Measurements from ENCODE around the gene AMIGO3.
"Not testable (repeated sequence)": the region's sequence is repeated elsewhere in the genome, so short reads cannot be mapped to it uniquely, and the experiment has no call there.

Gene AMIGO3

DNA sequence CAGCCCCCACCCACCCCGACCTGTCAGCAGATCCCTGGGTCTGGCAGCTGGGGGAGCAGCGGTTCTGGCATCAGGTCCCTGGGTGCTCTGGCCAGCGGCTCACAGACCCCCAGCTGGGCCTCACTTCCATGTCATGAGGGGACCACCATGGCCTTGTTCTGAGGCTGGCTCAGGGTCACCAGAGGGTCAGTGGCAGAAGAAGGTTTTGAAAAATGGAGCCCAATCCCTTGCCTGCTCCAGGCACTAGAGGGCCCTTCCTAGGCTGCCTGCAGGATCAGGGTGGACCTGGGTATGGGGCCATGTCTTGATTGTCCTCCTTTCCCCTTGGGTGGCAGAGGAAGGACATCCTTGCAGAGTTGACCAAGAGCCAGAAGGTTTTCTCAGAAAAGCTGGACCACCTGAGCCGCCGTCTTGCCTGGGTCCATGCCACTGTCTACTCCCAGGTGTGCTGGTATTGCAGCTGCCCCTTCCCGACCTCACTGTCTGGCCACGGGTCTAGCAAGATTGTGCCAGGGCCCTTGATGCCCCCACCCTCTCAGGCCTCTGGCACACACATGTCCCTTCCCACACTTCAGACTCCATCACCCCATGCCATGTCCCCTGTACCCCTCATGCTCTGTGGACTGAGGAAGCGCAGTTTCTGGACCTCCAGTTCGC, 12.9 kb downstream of the AMIGO3 start:
- Mint-ChIP-seq H3K9me3 (no peaks in the 10 kb centered on the region), H3K4me1 (peaks cover 5% of the 10 kb centered on the region), H3K36me3 (ENCODE audit: low read depth) (peaks cover 5% of the 10 kb centered on the region), H3K4me3 (no peak overlapping the region), H3K27me3 (no peaks in the 10 kb centered on the region), H3K27ac (no peak overlapping the region)
- DNase-seq: no peak
- ATAC-seq: no peak

- Mint-ChIP-seq H3K27me3 (no peaks in the 10 kb centered on the region), H3K36me3 (ENCODE audit: low read depth) (peaks cover 7% of the 10 kb centered on the region), H3K9me3 (no peaks in the 10 kb centered on the region), H3K4me1 (no peaks in the 10 kb centered on the region), H3K4me3 (no peak overlapping the region), H3K27ac (no peak overlapping the region)
- DNase-seq (no peak), ATAC-seq (no peak)
These were observed 14.0 kb downstream of the AMIGO3 start for GRCh38 chr3:49705390-49705960.

DNA sequence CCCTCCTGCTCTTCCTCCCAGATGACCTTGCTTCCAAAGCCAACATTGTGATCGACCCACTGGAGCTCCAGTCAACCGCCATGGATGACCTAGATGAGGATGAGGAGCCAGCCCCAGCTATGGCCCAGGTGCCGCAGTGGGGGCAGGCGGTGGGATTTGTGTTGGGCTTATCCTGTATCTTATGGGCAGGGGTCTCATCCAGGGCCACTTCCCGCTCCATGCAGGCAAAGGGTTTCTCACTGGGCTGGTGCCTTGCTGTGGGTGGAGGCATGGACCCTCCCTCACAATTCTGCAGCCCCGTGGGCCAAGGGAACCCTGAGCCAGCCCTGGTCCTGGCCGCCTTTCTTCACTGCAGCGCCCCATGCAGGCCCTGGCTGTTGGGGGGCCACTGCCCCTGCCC, 14.9 kb downstream of the AMIGO3 start:
- no peaks in the 10 kb centered on the region for H3K4me1 Mint-ChIP-seq
- ATAC-seq (no peak), DNase-seq (no peak)
- no peak overlapping the region for H3K27ac Mint-ChIP-seq
- peaks cover 6% of the 10 kb centered on the region for H3K36me3 Mint-ChIP-seq (ENCODE audit: low read depth)
- no peaks in the 10 kb centered on the region for H3K9me3 Mint-ChIP-seq
- no peaks in the 10 kb centered on the region for H3K27me3 Mint-ChIP-seq
- H3K4me3 Mint-ChIP-seq: no peak overlapping the region

DNA sequence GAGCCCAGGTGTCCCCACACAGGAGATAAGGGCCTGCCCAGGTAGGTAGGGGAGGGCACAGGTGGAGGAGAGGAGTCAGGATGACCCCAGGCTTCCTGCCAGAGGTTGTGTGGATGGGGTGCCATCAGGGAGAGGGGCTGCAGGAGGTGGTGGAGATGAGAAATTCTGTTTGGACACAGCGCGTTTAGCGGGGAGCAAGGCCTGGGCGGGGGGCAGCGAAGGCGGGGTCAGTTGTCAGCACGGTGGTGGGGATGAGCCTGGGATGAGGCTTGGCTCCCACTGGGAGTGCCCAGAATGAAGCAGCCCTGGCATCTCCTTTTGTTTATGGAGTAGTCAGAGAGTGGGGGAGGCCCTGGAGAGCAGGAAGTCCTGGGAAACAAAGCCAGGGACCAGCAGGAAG, 15.5 kb downstream of the AMIGO3 start:
- Mint-ChIP-seq H3K36me3 (ENCODE audit: low read depth) (peaks cover 6% of the 10 kb centered on the region), H3K4me3 (no peak overlapping the region), H3K9me3 (no peaks in the 10 kb centered on the region), H3K27ac (no peak overlapping the region), H3K27me3 (no peaks in the 10 kb centered on the region), H3K4me1 (no peaks in the 10 kb centered on the region)
- ATAC-seq (no peak), DNase-seq (no peak)

DNA sequence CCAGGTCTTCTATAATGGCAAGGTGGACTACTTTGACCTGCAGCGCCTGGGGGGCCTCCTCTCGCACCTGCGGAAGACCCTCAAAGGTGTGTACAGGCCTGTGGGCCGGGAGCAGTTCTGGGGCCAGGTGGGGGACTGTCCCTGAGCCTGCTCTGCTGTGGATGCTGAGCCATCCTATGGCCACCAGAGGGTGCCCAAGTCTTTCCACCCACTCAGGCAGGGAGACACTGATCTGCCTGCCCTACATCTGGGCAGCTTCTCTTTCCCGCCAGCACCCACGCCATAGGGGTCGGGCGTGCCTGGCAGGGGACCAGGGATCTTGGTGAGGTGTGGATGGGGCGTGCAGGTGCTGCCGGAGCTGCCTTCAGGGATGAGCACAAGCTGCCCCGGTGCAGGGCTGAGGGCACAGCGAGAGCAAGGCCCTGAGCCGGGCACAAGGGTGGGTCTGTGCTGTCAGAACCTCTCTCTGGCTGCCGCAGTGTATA, 16.0 kb downstream of the AMIGO3 start:
- peak; percentile 64 for DNase-seq
- Mint-ChIP-seq H3K27ac (no peak overlapping the region), H3K27me3 (no peaks in the 10 kb centered on the region), H3K36me3 (ENCODE audit: low read depth) (peaks cover 6% of the 10 kb centered on the region), H3K4me1 (no peaks in the 10 kb centered on the region), H3K9me3 (no peaks in the 10 kb centered on the region), H3K4me3 (no peak overlapping the region)
- ATAC-seq: peak; percentile 86

DNA sequence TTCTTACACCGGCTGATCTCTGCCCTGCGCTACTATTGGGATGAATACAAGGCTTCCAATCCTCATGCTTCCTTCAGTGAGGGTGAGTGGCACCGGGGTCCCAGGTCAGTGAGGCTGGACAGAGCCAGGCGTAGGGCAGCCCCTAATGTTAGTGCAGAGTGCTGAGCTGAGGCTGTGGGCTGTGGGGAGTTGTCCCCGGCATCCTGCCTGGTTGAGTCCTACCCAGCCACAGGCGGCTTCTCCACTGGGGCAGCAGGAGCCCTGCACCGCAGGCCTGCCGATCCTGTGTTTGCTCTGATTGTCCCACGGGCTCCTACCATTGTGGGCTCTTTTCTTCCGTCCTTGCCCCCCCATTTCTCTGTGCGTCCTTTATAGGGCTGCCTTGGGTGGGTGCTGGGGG, 16.8 kb downstream of the AMIGO3 start:
- Mint-ChIP-seq H3K4me1 (no peaks in the 10 kb centered on the region), H3K27me3 (no peaks in the 10 kb centered on the region), H3K36me3 (ENCODE audit: low read depth) (peaks cover 6% of the 10 kb centered on the region), H3K9me3 (no peaks in the 10 kb centered on the region), H3K27ac (no peak overlapping the region), H3K4me3 (no peak overlapping the region)
- no peak for ATAC-seq
- DNase-seq: no peak

DNA sequence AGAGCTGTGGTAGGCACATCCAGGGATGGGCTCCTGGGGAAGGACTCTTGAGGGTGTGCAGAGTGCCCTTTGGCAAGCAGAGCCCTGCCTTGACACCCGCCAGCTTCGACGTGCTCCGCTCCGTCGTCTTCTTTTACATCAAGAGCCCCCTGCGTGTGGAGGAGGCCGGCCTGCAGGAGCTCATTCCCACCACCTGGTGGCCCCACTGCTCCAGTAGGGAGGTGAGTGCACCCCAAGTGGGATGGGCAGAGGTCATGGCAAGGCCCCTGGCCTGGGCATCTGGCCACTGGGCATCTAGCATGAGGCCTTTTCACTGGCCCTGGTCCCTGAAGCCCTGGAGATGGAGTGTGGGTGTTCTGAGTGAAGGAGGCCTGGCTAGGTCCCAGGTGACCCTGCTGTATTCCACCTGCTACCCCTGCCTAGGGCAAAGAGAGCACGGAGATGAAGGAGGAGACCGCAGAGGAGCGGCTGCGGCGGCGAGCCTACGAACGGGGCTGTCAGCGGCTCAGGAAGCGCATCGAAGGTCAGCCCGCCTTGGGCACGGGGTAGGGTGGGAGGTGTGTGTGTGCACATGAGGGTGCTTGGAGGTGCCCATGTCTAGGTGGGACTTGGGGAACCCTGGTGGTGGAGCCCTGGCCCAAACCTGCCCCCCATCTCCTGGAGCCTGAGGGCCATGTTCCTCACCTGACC, 18.0 kb downstream of the AMIGO3 start:
- no peaks in the 10 kb centered on the region for H3K4me1 Mint-ChIP-seq
- no peak overlapping the region for H3K4me3 Mint-ChIP-seq
- no peaks in the 10 kb centered on the region for H3K9me3 Mint-ChIP-seq
- H3K27me3 Mint-ChIP-seq: no peaks in the 10 kb centered on the region
- peaks cover 6% of the 10 kb centered on the region for H3K36me3 Mint-ChIP-seq (ENCODE audit: low read depth)
- H3K27ac Mint-ChIP-seq: no peak overlapping the region
- ATAC-seq: no peak
- DNase-seq: no peak

GRCh38 chr3:49700453-49701128, 18.9 kb downstream of the AMIGO3 start:
- ATAC-seq (no peak), DNase-seq (no peak)
- H3K27me3 Mint-ChIP-seq: no peaks in the 10 kb centered on the region
- H3K27ac Mint-ChIP-seq: no peak overlapping the region
- H3K9me3 Mint-ChIP-seq: no peaks in the 10 kb centered on the region
- no peak overlapping the region for H3K4me3 Mint-ChIP-seq
- H3K4me1 Mint-ChIP-seq: no peaks in the 10 kb centered on the region
- H3K36me3 Mint-ChIP-seq (ENCODE audit: low read depth): peaks cover 6% of the 10 kb centered on the region

- no peak for ATAC-seq
- no peaks in the 10 kb centered on the region for H3K4me1 Mint-ChIP-seq
- no peaks in the 10 kb centered on the region for H3K27me3 Mint-ChIP-seq
- no peak for DNase-seq
- H3K27ac Mint-ChIP-seq: no peak overlapping the region
- peaks cover 6% of the 10 kb centered on the region for H3K36me3 Mint-ChIP-seq (ENCODE audit: low read depth)
- no peak overlapping the region for H3K4me3 Mint-ChIP-seq
- no peaks in the 10 kb centered on the region for H3K9me3 Mint-ChIP-seq
These were observed 19.5 kb downstream of the AMIGO3 start for GRCh38 chr3:49700014-49700413.

DNA sequence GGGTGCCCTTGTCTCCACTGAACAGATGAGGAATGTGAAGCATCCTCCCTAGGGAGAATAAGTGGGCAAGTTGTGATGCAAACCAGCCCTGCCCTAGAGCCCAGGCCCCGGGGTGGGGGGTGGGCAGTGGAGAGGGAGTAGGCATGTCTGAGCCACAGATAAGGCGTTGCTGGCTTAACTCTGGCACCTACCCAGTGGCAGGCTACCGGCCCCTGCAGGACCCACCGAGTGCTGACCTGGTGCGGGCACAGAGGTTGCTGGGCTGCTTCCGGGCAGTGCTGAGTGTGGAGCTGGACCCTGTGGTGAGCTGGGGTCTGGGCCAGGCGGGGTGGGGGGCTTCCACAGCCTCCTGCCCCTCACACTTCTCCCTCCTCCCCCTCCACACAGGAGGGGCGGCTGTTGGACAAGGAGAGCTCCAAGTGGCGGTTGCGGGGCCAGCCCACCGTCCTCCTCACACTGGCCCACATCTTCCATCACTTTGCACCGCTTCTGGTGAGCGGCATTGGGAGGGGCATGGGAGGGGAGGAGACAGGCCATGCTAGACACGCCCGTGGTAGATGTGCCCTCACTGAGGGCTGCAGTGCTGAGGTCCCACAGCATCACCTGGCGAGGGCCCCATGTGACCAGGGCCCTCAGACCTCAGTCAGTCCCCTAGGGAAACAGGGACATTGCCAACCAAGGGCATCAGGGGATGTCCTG, 20.1 kb downstream of the AMIGO3 start:
- no peak for DNase-seq
- Mint-ChIP-seq H3K4me3 (no peak overlapping the region), H3K27me3 (no peaks in the 10 kb centered on the region), H3K4me1 (no peaks in the 10 kb centered on the region), H3K36me3 (ENCODE audit: low read depth) (peaks cover 6% of the 10 kb centered on the region), H3K9me3 (no peaks in the 10 kb centered on the region), H3K27ac (no peak overlapping the region)
- no peak for ATAC-seq

GRCh38 chr3:49695350-49696015, 24.0 kb downstream of the AMIGO3 start:
- H3K4me1 Mint-ChIP-seq: peaks cover 14% of the 10 kb centered on the region
- not testable (repeated sequence) for H3K36me3 Mint-ChIP-seq (ENCODE audit: low read depth); ATAC-seq

GRCh38 chr3:49694409-49695070, 24.9 kb downstream of the AMIGO3 start:
- not testable (repeated sequence) for H3K36me3 Mint-ChIP-seq (ENCODE audit: low read depth); H3K9me3 Mint-ChIP-seq; H3K4me3 Mint-ChIP-seq; H3K27ac Mint-ChIP-seq; DNase-seq; H3K27me3 Mint-ChIP-seq; ATAC-seq
- peaks cover 22% of the 10 kb centered on the region for H3K4me1 Mint-ChIP-seq

More at GRCh38 chr3:49695350-49696015, 24.0 kb downstream of the AMIGO3 start:
- H3K9me3 Mint-ChIP-seq, DNase-seq, H3K4me3 Mint-ChIP-seq, H3K27me3 Mint-ChIP-seq, H3K27ac Mint-ChIP-seq: not testable (repeated sequence)

GRCh38 chr3:49691481-49691880, 28.0 kb downstream of the AMIGO3 start:
- not testable (repeated sequence) for H3K4me3 Mint-ChIP-seq; H3K36me3 Mint-ChIP-seq (ENCODE audit: low read depth); H3K27me3 Mint-ChIP-seq; H3K27ac Mint-ChIP-seq; H3K9me3 Mint-ChIP-seq; DNase-seq; ATAC-seq
- peaks cover 38% of the 10 kb centered on the region for H3K4me1 Mint-ChIP-seq
